NCI-H2107 treated with DMSO at 0.1 percent for 48 hours (cell line): Measurements from ENCODE around the gene CATSPER1.

Experiments
- DNase-seq: peaks from one replicate; lab custom pipeline; 2025; ENCODE audit not compliant: unreplicated experiment; lab: John Stamatoyannopoulos, UW

Gene CATSPER1

GRCh38 chr11:65973439-65974110 lies 52.7 kb downstream of the CATSPER1 start:
- DNase-seq, result no peak

- DNase-seq, result no peak
Observed at GRCh38 chr11:65972116-65972515, 54.2 kb downstream of the CATSPER1 start.

GRCh38 chr11:65968600-65969482 lies 57.4 kb downstream of the CATSPER1 start:
- no peak for DNase-seq

GRCh38 chr11:65967329-65967934 lies 58.8 kb downstream of the CATSPER1 start:
- DNase-seq, result no peak
